HG03342 (cell line): ENCODE measurements around the gene POLR1H.
"Not testable (repeated sequence)": the region's sequence is repeated elsewhere in the genome, so short reads cannot be mapped to it uniquely, and the experiment has no call there.

Source experiments
- ATAC-seq: cut with Tn5 transposase; IDR thresholded peaks from one replicate; pipeline ENCODE4 v1.9.1; 2021; ENCODE audit warnings: mild to moderate bottlenecking, moderate library complexity; ENCODE audit not compliant: unreplicated experiment

The POLR1H gene

GRCh38 chr6:30061092-30061857 is at the start of gene POLR1H:
Gene POLR1H (plus strand): TSS chr6:30061265. CDS start chr6:30061525, 260 bp downstream.
- ATAC-seq = peak; percentile 77

- no peak for ATAC-seq
Measured at GRCh38 chr6:30013291-30013922, 47.7 kb upstream of the POLR1H start.

- no peak for ATAC-seq
Measured at GRCh38 chr6:30019819-30020218, 41.2 kb upstream of the POLR1H start.

- no peak for ATAC-seq
Measured at GRCh38 chr6:30020626-30021025, 40.4 kb upstream of the POLR1H start.

GRCh38 chr6:30022189-30022588 is 38.9 kb upstream of the POLR1H start:
- ATAC-seq = no peak

GRCh38 chr6:30022712-30023111 is 38.4 kb upstream of the POLR1H start:
- not testable (repeated sequence) for ATAC-seq

- no peak for ATAC-seq
Measured at GRCh38 chr6:30025186-30025585, 35.9 kb upstream of the POLR1H start.

GRCh38 chr6:30029588-30029987 is 31.5 kb upstream of the POLR1H start:
- ATAC-seq = no peak

- ATAC-seq = no peak
Measured at GRCh38 chr6:30031381-30031780, 29.7 kb upstream of the POLR1H start.

GRCh38 chr6:30033440-30033839 is 27.6 kb upstream of the POLR1H start:
- ATAC-seq = not testable (repeated sequence)

- no peak for ATAC-seq
Measured at GRCh38 chr6:30035784-30036183, 25.3 kb upstream of the POLR1H start.

GRCh38 chr6:30037182-30037788 is 23.8 kb upstream of the POLR1H start:
- no peak for ATAC-seq

- ATAC-seq = no peak
Measured at GRCh38 chr6:30041221-30041620, 19.8 kb upstream of the POLR1H start.

GRCh38 chr6:30041821-30042220 is 19.2 kb upstream of the POLR1H start:
- no peak for ATAC-seq

GRCh38 chr6:30042476-30042875 is 18.6 kb upstream of the POLR1H start:
- ATAC-seq = no peak

- ATAC-seq = no peak
Measured at GRCh38 chr6:30042914-30043313, 18.2 kb upstream of the POLR1H start.

GRCh38 chr6:30043744-30044143 is 17.3 kb upstream of the POLR1H start:
- ATAC-seq = no peak

- no peak for ATAC-seq
Measured at GRCh38 chr6:30044630-30045029, 16.4 kb upstream of the POLR1H start.

GRCh38 chr6:30047220-30047619 is 13.8 kb upstream of the POLR1H start:
- no peak for ATAC-seq

GRCh38 chr6:30053682-30054081 is 7.4 kb upstream of the POLR1H start:
- no peak for ATAC-seq

- ATAC-seq = no peak
Measured at GRCh38 chr6:30055513-30055912, 5.6 kb upstream of the POLR1H start.

- peak; percentile 18 for ATAC-seq
Measured at GRCh38 chr6:30060606-30061091, 416 bp upstream of the POLR1H start.
